HuH-7 (cell line): ENCODE measurements around the gene LTB4R.
A peak's percentile ranks its signal among the peaks of the same experiment; 100 is the strongest.
"Not testable (repeated sequence)": the region's sequence is repeated elsewhere in the genome, so short reads cannot be mapped to it uniquely, and the experiment has no call there.

Experiments
- DNase-seq: peaks from one replicate; pipeline ENCODE4 v3.0.0; 2011; ENCODE audit warnings: low spot score

Gene LTB4R

DNA sequence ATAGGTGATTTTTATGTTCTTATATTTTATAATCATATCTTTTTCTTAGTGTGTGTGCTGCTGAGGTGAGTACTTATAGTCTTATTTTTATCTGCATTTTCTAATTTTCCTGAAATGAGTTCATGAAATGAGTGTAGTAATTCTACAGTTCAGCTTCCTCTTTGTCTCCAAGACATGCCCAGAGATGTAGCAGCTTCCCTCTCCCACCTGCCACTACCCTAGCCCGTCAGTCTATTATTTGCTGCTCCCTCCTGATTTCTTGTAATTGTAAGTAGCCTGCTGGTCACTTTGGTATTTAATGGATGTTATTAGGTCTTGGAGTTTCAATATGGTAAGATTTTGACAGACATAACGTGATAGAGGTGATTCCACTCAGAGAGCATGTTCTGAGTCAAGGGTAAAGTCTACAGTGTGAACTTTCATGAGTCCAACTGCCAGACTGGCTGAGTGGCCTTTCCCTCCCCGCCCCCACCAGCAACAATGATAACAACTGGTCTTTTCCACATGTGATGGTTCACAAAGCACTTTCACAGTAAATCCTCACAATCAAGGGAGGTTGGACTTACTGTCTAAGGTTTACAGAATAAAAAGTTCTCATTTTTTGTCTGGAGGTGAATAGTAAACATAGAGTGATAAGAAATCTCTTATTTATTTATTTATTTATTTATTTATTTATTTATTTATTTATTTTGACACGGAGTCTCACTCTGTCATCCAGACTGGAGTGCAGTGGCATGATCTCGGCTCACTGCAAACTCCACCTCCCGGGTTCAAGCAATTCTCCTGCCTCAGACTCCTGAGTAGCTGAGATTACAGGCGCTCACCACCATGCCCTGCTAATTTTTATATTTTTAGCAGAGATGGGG lies 32.7 kb downstream of the LTB4R start:
- DNase-seq = no peak

DNA sequence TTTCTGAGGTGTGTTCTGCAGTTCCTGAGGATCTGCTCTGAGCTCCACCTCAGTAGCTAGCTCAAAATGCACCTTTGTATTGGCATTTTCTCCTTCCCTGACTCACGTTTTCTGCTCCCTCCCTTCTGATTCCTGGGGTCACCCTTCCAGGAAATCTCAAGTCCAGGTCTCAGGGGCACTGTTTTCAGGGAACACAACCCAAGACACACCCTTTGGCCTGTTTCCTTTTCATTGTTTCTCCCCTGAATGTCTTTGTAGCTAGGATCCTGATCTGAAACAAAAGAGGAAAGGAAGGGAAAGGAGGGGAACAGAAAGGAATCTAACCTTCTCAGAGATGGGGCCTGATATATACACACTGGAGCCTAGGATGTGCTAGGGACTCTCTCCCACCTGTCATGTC lies 35.8 kb downstream of the LTB4R start:
- DNase-seq = no peak

DNA sequence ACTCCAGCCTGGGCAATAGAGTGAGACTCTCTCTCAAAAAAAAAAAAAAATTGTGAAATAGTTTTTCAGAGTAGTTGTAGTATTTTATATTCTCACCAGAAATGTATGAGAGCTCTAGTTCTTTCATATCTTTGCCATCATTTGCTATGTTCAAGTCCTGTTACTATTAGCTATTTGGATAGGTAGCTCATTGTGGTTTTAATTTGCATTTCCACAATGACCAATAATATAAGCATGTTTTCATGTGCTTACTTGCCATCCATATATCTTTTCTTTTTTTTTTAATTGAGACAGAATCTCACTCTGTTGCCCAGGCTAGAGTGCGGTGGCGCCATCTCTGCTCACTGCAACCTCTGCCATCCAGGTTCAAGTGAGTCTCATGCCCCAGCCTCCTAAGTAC lies 36.9 kb downstream of the LTB4R start:
- DNase-seq = no peak

DNA sequence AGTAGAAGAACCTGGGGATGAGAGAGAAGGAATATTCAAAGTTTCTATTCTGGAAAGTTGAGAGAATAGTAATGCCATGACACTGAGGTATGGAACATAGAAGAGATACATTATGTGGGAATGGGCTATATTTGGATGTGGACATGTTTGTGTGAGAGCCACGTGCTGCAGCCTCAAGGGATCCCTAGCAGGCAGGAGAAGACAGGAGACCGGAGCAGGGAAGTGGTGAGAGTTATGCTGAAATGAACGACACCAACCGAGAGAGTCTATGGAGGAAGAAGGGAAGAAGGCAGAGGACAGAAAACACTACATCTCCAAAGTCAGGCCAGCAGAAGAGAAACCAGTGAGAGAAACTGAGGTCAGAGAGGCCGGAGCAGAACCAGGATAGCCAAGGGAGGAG lies 38.4 kb downstream of the LTB4R start:
- DNase-seq = no peak

DNA sequence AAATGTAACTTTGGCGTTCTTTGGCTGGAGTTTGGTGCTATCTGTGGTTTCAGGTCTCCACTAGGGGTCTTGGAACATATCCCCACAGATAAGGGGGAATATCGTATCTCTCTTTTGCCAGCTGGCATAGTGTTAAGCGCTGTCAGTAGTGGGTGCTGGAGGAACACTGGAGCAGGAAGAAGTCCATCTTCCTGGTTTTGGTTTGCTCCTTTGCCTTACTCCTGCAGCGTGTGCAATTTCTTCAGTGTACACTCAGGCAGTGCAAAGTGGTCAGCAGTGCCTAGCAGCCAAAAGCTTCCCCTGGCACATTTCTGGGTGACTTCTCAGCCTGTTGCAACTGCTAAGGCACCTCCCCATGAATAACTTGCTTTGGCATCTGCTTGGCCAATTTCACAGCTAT lies 40.2 kb downstream of the LTB4R start:
- no peak for DNase-seq

DNA sequence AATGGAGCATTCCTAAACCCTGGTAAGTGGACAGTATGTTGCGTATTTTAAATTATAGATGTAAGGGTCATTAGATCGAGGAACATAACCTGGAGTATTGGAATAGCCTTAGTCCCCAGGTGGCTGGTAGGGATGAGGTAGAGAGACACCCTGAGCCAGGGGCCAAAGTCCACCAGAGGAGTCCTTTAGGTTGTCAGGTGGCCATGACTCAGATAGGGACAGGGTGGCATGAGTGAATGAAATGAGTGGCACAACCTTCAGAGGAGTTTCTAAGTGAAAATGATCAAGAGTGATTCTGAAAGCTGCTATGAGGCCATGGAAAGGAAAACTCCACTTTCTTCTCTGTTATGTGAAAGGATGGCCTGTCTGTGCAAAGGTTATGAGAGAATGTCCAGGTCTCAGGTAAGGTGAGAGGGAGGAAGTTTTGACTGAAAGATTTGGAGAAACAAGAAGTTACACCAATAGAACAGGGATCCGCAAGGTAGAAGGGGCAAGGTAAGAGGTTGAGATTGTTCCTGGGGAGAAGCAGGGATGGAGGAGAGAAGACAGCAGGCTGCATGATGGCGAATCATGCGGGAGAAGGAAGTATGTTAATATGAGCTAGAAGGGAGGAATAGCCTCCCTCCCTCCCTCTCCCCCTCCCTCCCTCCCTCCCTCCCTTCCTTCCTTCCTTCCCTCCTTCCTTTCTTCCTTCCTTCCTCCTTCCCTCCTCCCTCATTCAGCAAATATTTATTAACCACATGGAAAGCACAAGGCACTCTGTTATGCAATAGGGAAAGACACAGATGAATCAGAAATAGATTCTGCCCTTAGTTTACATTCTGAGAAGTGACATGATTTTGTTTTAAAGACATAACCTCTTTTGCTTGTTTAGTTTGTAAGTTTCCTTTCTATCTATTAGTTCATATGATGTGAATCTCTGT lies 42.5 kb downstream of the LTB4R start:
- no peak for DNase-seq

DNA sequence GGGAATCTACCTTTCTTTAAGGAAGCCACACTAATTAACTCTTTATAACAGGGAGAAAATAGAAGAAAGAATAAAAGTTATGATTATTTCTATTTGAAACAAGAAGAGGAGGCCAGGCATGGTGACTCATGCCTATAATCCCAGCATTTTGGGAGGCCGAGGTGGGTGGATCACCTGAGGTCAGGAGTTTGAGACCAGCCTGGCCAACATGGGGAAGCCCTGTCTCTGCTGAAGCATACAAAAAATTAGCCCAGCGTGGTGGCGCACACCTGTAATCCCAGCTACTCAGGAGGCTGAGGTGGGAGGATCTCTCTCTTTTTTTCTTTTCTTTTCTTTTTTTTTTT lies 43.2 kb downstream of the LTB4R start:
- DNase-seq = not testable (repeated sequence)

DNA sequence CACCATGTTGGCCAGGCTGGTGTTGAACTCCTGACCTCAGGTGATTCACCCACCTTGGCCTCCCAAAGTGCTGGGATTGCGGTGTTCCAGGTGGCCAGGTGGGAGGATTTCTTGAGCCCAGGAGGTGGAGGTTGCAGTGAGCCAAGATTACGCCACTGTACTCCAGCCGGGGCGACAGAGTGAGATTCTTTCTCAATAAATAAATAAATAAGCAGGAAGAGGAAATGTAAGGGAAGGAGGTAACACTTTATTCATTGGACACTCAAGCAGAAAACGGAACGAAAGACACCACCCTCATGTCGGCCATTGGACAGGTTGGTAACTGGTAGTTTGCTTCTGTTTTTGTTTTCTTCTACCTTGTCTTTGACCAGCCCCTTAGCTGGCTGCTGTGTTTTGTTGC lies 43.7 kb downstream of the LTB4R start:
- DNase-seq = no peak

DNA sequence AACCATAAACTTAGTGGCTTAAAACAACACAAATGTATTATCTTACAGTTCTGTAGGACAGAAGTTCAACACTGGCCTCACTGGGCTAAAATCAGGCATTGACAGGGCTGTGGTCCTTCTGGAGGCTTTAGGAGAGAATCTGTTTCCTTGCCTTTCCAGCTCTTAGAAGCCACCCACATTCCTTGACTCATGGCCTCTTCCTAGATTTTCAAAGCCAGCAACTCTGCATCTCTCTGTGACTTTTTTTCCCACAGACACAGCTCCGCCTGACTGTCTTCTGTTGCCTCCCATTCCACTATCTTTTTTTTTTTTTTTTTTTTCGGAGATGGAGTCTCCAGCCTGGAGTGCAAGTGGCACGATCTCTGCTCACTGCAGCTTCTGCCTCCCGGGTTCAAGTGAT lies 44.9 kb downstream of the LTB4R start:
- no peak for DNase-seq

DNA sequence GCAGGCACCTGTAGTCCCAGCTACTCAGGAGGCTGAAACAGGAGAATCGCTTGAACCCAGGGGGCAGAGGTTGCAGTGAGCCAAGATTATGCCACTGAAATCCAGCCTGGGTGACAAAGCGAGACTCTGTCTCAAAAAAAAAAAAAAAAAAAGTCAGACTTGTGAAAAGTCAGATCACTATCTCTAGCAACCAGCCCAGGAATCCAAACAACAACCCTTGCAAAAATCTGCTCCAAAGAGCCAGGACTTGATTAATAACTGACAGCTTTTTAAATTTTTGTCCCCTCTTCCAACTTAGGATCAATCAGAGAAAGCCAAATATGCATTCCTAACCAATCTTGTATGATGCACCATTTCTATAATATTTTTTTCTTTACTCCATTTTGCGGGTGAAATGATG lies 49.0 kb downstream of the LTB4R start:
- no peak for DNase-seq

DNA sequence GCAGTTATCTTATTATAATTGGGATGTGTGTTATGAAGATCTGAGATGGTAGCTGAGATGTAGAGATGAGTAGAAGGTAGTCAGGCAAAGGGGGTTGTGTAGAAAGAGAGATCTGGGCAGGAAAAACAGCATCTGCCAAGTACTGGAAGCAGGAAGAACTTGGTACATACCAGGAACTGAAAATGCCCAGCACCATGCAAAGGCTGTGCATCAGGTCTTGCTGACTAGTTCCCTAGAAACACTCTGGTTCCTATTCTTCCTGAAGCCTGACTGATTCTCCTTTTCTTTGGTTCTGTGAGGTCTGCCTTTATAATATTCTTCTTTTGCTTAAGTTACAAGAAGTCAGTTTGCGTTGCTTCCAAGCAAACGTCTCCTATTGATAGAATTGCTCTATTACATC lies 50.0 kb downstream of the LTB4R start:
- no peak for DNase-seq

DNA sequence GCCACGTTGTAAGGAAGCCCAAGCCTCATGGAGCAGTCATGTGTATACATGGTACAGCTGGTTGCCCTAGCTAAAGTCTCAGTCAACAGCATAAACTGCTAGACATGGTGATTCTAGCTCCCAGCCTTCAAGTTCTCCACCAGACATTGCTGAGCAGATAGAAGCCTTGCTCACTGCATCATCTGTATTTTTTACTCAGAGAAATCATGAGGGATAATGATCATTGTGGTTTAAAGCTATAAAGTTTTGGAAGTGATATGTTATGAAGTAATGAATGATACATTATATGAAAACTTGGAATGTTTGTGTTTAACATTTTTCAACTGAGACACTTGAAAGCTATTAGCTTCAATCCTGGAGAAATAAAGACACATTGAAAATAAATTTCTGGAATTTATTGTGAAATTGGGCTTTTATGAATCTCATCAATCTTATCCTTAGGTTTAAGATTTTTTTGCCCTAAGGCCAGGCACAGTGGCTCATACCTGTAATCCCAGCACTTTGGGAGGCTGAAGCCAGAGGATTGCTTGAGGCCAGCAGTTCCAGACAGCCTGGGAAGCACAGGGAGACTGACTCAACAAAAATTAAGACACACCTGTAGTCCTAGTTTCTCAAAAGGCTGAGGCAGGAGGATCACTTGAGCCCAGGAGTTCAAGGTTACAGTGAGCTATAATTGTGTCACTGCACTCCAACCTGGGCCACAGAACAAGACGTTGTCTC lies 51.1 kb downstream of the LTB4R start:
- no peak for DNase-seq

DNA sequence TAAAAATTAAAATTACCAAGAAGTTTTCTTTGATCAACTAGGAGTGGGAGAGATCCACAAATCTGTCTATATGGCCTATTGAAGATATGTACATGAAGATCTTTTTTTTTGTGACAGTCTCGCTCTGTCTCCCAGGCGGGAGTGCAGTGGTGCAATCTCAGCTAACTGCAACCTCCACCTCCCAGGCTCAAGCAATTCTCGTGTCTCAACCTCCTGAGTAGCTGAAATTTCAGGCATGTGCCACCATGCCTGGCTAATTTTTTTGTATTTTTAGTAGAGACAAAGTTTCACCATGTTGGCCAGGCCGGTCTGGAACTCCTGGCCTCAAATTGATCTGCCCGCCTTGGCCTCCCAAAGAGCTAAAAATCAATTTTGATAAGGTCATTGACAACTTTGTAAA lies 52.1 kb downstream of the LTB4R start:
- DNase-seq = no peak

DNA sequence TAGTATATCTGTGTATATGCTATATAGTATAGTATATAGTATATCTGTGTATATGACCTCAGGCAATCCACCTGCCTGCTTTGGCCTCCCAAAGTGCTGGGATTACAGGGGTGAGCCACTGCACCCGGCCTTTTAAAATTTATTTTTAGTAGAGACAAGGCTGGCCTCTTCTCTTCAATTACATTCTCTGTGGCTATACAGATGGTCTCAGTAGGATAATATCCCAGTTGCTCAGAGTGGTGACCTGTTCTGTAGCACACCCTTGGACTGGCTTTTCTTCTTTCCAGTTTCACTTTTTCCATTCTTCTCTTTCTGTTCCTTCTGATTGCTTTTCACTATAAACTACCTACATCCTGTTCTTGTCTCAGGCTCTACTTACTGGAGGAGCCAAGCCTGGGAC lies 53.5 kb downstream of the LTB4R start:
- DNase-seq = no peak

DNA sequence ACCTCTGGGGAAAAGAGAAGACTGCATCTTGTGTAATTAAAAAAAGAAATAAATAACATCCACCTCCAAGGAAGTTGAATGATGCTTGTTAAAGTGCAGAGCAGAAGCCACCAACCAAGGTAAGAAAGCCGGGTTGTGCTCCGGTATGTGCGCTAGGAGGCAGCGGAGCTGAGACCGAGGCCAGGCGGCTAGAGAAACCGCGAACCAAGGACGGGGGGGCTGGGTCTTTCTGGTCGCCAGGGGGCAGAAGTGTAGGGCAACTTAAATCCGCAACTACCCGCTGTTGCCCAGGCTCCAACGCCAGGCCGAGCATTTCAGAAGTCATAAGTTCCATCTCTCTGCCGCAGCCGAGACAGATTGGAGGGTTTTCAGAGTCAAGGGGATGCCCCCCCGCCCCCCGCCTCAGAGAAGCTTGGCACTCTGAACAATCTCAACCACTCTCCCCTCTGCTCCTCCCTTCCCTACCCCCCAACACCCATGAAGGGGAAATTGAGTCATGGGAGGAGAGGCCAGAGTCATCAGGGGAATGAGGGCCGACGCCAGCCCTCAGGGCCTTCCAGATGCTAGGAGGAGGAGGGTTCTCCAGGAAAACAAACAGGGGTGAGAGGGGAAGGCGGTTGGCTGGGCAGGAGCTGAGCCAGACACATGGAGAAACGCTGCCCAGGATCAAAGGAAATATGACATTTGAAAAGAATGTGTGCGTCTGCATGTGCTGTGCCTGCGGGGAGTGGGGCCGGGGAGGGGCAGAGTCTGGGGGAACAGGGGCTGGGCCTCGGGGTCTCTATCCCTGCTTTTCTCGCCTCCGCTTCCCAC lies 54.5 kb downstream of the LTB4R start:
- DNase-seq = peak; percentile 64

DNA sequence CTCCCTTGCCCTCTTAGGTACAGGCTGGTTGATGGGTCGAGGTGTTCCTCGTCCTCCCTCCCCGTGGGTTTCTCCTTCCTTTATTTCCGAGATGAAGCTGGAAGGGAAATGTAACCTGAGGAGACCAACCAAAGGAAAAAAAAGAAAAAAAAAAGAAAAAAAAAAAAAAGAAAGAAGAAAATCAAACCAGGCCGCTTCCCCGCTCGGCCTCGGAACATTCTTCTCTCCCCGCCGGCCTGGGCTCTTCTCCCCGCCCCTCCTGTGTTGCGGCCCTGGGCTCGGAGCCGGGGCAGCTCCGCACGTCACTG lies 55.1 kb downstream of the LTB4R start:
- no peak for DNase-seq

DNA sequence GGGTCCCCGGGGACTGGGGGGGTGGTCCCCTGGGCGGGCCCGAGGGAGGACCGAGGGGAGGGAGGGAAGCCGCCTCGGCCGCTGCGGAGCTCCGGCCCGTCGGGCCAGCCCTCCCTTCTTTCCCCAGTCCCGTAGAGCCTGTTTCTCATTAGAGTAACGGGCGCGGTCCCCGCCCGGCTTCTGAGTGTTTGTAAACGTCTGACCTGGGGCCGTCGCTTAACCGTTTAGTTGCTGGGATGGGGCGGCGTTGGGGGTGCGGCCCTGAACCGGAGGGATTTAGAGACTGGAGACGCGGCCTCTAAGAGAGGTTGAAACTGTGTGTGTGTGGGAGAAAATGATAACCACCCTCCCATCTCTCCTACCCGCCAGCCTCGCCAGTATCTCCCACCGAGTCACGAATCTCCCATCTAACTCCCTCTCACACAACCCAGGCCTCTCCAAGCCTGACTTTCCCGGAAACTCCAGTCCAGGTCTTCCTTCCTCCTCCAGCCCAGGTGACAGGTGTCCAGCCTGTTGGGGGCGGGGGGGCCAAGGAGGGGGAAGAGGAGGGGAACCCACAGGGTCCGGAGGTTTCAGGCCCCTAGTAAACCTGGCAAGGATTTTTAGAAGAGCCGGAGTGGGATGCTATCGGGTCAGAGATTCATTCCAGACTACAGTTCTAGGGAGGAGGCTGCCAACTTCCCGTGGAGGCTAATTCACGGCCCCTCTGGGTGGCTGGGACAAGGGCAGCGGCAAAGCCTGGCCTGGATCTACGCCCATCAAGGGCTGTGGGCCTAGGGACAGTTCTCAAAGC lies 55.6 kb downstream of the LTB4R start:
- DNase-seq = peak; percentile 83
